MCF 10A (cell line): ENCODE measurements around the gene PRX. TPM values are rescaled to one million over a fixed set of nuclear protein-coding genes. Genes with fewer than 3 reads are reported as not detected.

Source experiments
- BruUV-seq: library from RNA; stranded (reverse); fragments of 400-500 nt; replicated peaks from 2 replicates; lab custom pipeline; 2021; lab: Mats Ljungman, UMichigan
- CTCF ChIA-PET: fragments of 300-600 bp; sonication (Branson Sonifier 250); formaldehyde crosslinking; extraction: SDS; loops from one replicate; lab custom pipeline; 2021; ENCODE audit warnings: antibody characterized with exemption, inconsistent platforms; lab: Yijun Ruan, JAX
- POLR2A ChIA-PET: fragments of 300-600, 350-650 bp; sonication (Branson Sonifier 250); formaldehyde crosslinking; extraction: SDS; loops from one replicate; lab custom pipeline; 2020; ENCODE audit warnings: antibody characterized with exemption, inconsistent platforms; lab: Yijun Ruan, JAX
- DNase-seq: peaks from one replicate; pipeline ENCODE4 v3.0.0-alpha.2; 2018; ENCODE audit not compliant: unreplicated experiment
- H3K27ac Mint-ChIP-seq: one replicate; pipeline ENCODE4 v1.8.0; 2022; ENCODE audit warnings: mild to moderate bottlenecking, low read depth, mixed read lengths; ENCODE audit not compliant: unreplicated experiment
- H3K27me3 Mint-ChIP-seq: one replicate; pipeline ENCODE4 v1.8.0; 2022; ENCODE audit warnings: mixed read lengths; ENCODE audit not compliant: insufficient read depth, unreplicated experiment
- H3K36me3 Mint-ChIP-seq: one replicate; pipeline ENCODE4 v1.8.0; 2022; ENCODE audit warnings: mild to moderate bottlenecking, moderate library complexity, mixed read lengths; ENCODE audit not compliant: insufficient read depth, unreplicated experiment
- H3K4me1 Mint-ChIP-seq: one replicate; pipeline ENCODE4 v1.8.0; 2022; ENCODE audit warnings: mixed read lengths; ENCODE audit not compliant: insufficient read depth, unreplicated experiment
- H3K4me3 Mint-ChIP-seq: one replicate; pipeline ENCODE4 v1.8.0; 2022; ENCODE audit warnings: mild to moderate bottlenecking, moderate library complexity, mixed read lengths; ENCODE audit not compliant: unreplicated experiment
- H3K9me3 Mint-ChIP-seq: one replicate; pipeline ENCODE4 v1.8.0; 2022; ENCODE audit warnings: mixed read lengths; ENCODE audit not compliant: unreplicated experiment
- CTCF ChIP-seq: fragments of 200-600 bp; IDR thresholded peaks from one replicate; pipeline ENCODE4 v1.8.0; 2022; ENCODE audit warnings: antibody characterized with exemption, mild to moderate bottlenecking; ENCODE audit not compliant: unreplicated experiment
- intact Hi-C: fragments of 100-400 bp; cut with micrococcal nuclease; formaldehyde crosslinking; loops from 2 replicates; pipeline ENCODE4 v1.14.1; 2022
- total RNA-seq: library from RNA; stranded (reverse); gene quantifications from 2 replicates; pipeline ENCODE4 v1.2.3, GENCODE V29; 2022

PRX gene
- total RNA-seq, 1 experiment from 2014 or later = 2.4 TPM

GRCh38 chr19:40403262-40403984 is 9.8 kb downstream of the PRX start:
- Mint-ChIP-seq H3K27ac (no peak overlapping the region), H3K36me3 (no peaks in the 10 kb centered on the region), H3K4me1 (peaks cover 20% of the 10 kb centered on the region), H3K27me3 (no peaks in the 10 kb centered on the region), H3K4me3 (peak overlapping the region; percentile 79), H3K9me3 (no peaks in the 10 kb centered on the region)
- ChIA-PET CTCF (interaction anchor here (0.6 to 1.7 kb wide), 5 partner anchors 14 to 98 kb away, joined by 3 to 9 read pairs (median 4); no protein-coding TSS in a partner anchor), POLR2A (interaction anchor here (0.6 to 2.3 kb wide), 22 partner anchors 12 to 1998 kb away, joined by 3 to 23 read pairs (median 4); partner anchors contain the start of genes C19orf47, PLD3, SERTAD1 and SERTAD3)
- BruUV-seq = no TSS peak
- intact Hi-C loops = no loop called here
- DNase-seq = peak; percentile 92
- peak; percentile 6 for TF ChIP-seq CTCF

- BruUV-seq = no TSS peak
- Mint-ChIP-seq H3K27me3 (no peaks in the 10 kb centered on the region), H3K4me3 (no peak overlapping the region), H3K27ac (no peak overlapping the region), H3K4me1 (peaks cover 20% of the 10 kb centered on the region), H3K9me3 (no peaks in the 10 kb centered on the region), H3K36me3 (no peaks in the 10 kb centered on the region)
- POLR2A ChIA-PET = no interaction called here
- intact Hi-C loops = no loop called here
- CTCF ChIA-PET = no interaction called here
- no peak for TF ChIP-seq CTCF
- no peak for DNase-seq
Observed at GRCh38 chr19:40400559-40400958, 12.6 kb downstream of the PRX start.

GRCh38 chr19:40398417-40399131 is 14.6 kb downstream of the PRX start:
- Mint-ChIP-seq H3K4me1 (peaks cover 20% of the 10 kb centered on the region), H3K36me3 (no peaks in the 10 kb centered on the region), H3K27me3 (no peaks in the 10 kb centered on the region), H3K4me3 (no peak overlapping the region), H3K27ac (no peak overlapping the region), H3K9me3 (no peaks in the 10 kb centered on the region)
- no TSS peak for BruUV-seq
- DNase-seq = no peak
- intact Hi-C loops = no loop called here
- no peak for TF ChIP-seq CTCF
- ChIA-PET POLR2A (no interaction called here), CTCF (no interaction called here)

DNA sequence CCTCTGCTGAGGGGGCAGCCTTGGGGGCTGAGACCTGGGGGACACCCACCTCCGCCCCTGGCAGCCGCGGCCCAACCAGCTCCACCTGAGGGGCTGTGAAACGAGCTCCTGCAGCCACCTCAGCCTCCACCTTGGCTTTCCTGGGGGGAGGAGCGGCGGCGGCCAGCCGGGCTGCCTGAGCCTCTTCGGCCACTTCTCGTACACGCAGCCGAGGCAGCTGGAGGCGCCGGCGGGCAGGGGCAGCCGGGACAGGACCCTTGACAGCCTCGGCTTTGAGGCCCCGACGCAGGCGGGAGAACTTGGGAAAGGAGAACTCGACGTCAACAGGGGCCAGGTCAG is 15.6 kb downstream of the PRX start:
- BruUV-seq = no TSS peak

More for the DNA sequence above, 15.6 kb downstream of the PRX start:
- Mint-ChIP-seq H3K36me3 (no peaks in the 10 kb centered on the region), H3K9me3 (no peaks in the 10 kb centered on the region), H3K27ac (no peak overlapping the region), H3K4me1 (peaks cover 14% of the 10 kb centered on the region), H3K4me3 (no peak overlapping the region), H3K27me3 (no peaks in the 10 kb centered on the region)
- ChIA-PET CTCF (no interaction called here), POLR2A (no interaction called here)
- TF ChIP-seq CTCF = no peak
- no peak for DNase-seq
- intact Hi-C loops = no loop called here
